CD4-positive, alpha-beta T cell treated with Interleukin-12 subunit alpha and Interleukin-12 subunit beta, for 1 hour (primary cell): Measurements from ENCODE around the gene ETV1.
A peak's percentile ranks its signal among the peaks of the same experiment; 100 is the strongest.

Source experiments
- DNase-seq: peaks from one replicate; pipeline ENCODE4 v3.0.0-alpha.2; 2020

Gene ETV1

DNA sequence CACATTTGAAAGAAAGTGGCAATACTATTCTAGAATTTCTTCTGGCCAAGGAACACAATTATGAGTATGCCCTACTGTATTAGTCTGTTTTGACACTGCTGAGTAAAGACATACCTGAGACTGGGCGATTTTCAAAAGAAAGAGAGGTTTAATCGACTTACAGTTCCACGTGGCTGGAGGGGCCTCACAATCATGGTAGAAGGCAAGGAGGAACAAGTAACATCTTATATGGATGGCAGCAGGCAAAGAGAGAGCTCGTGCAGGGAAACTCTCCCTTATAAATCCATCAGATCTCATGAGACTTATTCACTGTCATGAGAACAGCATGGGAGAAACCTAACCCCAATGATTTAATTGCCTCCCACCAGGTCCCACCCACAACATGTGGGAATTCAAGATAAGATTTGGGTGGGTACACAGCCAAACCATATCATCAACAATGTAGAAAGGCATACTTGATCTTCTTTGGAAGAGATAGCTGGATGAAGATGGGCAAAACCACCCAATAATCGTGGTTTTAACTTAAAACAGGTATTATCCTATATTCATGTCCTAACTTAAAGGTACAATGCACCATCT, 113.9 kb downstream of the ETV1 start:
- DNase-seq: no peak

DNA sequence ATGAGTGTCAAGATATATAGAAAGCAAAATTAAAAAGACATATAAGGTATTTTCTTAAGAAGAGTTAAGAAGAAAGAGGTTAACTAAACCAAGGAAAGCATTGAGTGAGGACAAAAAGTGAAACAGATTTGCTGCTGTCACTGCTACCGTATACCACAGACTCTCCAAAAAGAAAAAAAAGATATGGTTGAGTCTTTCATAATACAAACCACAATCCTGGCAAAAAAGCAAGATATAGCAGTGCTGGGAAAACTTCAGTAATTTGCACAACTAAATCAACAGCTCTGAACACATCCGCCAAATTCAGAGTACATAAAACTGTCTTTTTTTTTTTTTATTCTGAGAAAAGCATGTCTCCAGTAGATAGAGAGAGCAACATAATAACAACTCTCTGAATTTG, 114.7 kb downstream of the ETV1 start:
- no peak for DNase-seq

DNA sequence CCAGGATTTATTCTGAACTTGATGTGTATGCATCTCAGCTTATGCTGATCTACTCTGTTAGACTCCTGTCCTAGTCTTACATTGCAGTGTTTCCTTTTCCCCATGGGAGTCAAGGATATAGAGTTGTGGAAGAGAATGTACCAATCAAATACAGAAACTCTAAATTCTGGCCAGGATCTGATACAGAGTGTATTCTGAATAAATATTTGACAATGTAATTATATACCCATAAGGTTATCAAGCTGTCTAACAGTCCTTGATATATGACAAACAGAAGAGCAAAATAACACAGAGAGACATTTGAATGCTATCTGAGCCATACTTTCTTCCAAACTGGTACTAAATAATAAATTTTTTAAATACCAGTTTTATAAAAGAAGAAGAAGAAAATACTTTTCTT, 116.8 kb downstream of the ETV1 start:
- DNase-seq: no peak

DNA sequence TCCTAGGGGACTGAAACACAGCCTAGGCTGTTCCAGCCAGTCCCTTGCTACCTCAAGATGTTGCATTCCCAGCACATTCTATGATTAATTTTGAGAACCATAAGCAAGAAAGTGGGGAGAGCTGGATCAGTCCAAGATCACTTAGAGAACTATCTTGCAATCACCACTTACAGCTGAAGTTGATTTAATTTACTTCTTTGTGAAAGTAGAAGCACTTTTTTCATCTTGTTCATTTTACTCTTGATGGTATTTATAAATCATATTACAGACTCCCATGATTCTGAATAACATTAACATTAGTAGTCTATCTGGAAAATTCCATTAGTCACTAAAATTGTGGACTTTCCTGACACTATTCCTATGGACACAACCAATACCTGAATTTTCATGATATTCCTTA, 118.5 kb downstream of the ETV1 start:
- no peak for DNase-seq

DNA sequence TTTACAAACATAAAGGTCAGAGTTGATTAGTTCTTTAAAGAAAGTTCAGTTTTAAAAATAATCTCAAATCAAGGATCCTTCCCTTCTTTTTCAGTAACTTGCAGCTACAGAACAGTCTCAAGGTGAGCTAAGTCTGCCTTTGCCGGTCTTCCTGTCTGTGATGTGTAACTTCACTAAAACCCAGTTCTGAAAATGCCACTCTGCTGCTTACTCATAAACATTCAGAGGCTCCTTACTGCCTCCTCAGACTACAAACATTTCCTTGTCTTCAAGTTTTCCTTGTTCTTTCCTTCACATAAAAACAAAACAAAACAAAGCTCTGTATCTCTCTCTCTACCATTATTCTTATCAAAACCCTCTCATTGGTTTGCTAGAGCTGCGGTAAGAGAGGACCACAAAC, 128.7 kb downstream of the ETV1 start:
- DNase-seq: no peak

DNA sequence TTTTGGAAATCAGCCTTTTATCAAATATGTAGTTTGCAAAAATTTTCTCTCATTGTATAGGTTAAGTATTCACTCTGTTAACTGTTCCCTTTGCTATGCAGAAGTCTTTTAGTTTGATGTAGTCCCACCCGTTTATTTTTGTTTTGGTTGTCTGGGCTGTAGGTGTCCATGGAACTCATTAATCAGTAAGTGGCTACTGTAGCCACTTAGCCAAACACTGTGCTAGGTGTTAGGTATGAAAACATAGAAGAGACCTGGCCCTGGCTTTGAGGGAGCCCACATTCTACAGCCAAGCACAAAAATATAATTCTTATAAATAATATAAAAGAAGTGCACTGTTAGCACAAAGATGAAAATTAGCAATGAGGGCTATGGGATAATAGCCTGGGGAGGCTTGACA, 133.5 kb downstream of the ETV1 start:
- no peak for DNase-seq

DNA sequence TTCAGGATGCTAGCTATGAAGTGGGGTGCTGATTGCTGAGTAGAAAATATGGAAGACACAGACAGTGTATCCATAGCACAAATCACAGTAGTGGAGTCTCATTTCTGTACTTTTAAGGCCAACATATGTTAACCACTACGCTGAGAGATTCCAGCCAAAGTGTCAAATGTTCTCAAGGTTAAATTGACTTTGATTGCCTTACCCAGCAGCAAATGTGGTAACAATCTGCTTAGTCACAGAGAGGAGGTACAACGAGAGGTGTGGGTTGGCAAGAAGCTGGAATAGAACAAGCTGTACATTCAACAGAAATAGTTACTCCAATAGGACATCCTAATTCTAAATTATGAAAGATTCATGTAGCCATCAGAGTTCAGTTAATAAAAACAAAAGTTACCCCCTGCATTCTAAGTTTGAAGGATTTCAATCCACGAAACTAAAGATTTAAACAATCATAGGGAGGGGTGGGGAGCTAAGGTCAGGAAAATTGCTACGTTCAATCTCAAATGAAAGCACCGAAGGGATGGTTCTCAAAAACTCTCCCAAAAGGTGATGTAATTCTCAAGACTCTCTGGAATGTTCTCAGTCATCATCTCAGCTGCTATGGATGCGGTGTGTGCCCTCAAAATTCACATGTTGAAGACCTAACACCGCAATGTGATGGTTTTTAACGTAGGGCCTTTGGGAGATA, 137.0 kb downstream of the ETV1 start:
- no peak for DNase-seq

DNA sequence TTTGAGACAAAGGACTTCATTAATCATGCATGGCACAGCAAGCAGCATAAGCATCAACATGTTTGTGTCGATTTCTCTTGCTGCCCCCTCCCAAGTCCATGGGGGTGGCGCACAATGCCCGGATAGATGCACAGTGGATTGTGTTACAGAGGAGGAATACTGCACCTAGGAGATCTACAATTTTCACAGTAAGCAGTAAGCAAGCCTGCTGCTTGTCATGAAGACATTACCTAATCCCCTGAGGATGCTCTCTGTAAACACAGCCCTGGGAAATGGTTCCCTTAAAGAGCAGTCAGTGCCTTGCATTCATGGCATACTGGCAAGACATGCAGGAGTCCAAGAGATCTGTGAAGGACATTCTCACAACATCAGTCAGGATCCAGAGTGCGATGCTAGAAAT, 137.7 kb downstream of the ETV1 start:
- no peak for DNase-seq

DNA sequence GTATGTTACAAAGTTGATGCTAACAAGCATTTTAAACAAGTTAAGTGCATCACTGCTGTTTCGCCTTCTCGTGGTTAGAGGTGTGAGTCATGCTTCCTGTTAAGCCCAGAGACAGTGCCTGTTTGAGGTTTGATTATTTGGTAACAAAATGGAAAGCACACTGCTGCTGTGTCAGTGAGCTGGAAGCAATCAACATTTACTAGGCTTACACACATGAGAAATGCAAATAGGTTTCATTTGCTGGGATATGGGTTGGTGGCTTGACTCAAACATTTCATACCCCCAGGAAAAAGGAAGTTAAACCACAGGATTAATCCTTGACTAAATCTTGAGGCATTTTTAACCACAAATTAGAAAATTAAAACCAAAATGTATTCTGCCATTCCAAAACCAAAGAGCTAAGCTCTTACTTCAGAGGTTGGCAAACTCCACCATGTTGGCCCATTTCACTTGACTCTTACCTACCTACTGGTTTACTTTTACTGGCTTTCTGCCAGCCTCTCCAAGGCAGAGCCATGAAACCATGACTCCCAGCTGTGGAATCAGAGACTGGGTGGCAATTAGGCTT, 139.2 kb downstream of the ETV1 start:
- peak; percentile 76 for DNase-seq

- no peak for DNase-seq
Measured at GRCh38 chr7:13849163-13849892, 140.1 kb downstream of the ETV1 start.

DNA sequence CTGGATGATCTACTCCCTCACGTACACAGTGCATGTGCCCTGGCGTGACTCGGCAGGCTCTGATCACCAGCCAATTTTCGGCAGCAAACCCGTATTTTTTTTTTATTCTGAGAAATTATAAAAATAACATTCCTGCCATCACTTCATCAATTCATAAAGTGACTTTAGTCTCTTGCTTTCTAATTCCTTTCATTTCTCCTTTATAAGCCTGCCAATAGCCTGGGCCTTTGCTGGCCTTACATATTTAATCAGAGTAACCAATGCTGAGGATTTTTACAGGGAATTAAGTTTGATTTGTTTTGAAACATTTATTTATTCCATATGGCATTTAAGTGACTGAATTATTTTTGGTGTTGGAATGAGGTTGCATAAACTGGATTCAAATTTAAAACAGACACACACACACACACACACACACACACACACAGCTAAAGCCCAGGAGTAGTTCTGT, 140.8 kb downstream of the ETV1 start:
- DNase-seq: no peak

GRCh38 chr7:13846386-13846785, 143.1 kb downstream of the ETV1 start:
- no peak for DNase-seq

GRCh38 chr7:13845601-13846000, 143.9 kb downstream of the ETV1 start:
- DNase-seq: no peak

GRCh38 chr7:13844954-13845353, 144.5 kb downstream of the ETV1 start:
- DNase-seq: no peak

- no peak for DNase-seq
Measured at GRCh38 chr7:13841284-13841683, 148.2 kb downstream of the ETV1 start.
